ENCODE data around the gene GLI3. TPM values are rescaled to one million over a fixed set of nuclear protein-coding genes. Genes with fewer than 3 reads are reported as not detected.

Gene GLI3
- total RNA-seq, 2 experiments from 2014 or later: 0.28 to 0.36 TPM

DNA sequence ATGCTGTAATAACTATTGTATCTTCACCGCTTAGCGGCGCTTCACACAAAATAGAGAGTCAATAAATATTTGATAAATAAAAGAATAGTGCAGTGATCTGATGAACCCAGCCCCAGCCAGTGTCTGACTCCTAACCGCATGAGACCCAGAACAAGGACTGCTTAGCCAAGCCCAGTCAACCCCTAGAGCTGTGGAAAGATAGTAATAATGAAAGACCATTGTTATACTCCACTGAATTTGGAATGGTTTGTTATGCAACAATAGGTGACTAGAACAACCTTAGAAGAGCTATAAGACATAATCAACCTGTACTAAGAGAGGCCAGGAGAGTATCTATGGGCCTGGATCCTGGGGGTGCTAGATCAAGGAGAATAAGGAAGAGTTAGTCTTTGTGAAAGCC is 303.6 kb downstream of the GLI3 start:
- POLR2A ChIA-PET: no interaction called here
- Histone ChIP-seq H3K27me3 (ENCODE audit: control insufficient read depth in 1 of 2, insufficient read depth in 2 of 2, low read length in 2 of 2) (peaks cover 0 to 4% of the 10 kb centered on the region in 2 experiments), H3K36me3 (ENCODE audit: insufficient read depth, low read length) (no peaks in the 10 kb centered on the region), H3K4me1 (ENCODE audit: insufficient read depth, low read length) (no peaks in the 10 kb centered on the region), H3K4me3 (ENCODE audit: low read length) (no peak overlapping the region), H3K27ac (ENCODE audit: low read depth in 1 of 2, low read length in 2 of 2) (no peak overlapping the region), H3K9me3 (ENCODE audit: control insufficient read depth in 1 of 2, insufficient read depth in 1 of 2, low read length in 2 of 2) (no peaks in the 10 kb centered on the region)
- no peaks in the 10 kb centered on the region for H3K36me3 Mint-ChIP-seq (ENCODE audit: low read depth)
- peaks cover 14% of the 10 kb centered on the region for H3K27me3 Mint-ChIP-seq
- TF ChIP-seq, protein P1, sequence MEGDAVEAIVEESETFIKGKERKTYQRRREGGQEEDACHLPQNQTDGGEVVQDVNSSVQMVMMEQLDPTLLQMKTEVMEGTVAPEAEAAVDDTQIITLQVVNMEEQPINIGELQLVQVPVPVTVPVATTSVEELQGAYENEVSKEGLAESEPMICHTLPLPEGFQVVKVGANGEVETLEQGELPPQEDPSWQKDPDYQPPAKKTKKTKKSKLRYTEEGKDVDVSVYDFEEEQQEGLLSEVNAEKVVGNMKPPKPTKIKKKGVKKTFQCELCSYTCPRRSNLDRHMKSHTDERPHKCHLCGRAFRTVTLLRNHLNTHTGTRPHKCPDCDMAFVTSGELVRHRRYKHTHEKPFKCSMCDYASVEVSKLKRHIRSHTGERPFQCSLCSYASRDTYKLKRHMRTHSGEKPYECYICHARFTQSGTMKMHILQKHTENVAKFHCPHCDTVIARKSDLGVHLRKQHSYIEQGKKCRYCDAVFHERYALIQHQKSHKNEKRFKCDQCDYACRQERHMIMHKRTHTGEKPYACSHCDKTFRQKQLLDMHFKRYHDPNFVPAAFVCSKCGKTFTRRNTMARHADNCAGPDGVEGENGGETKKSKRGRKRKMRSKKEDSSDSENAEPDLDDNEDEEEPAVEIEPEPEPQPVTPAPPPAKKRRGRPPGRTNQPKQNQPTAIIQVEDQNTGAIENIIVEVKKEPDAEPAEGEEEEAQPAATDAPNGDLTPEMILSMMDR (IDR thresholded peaks at IDR 0.05): no peak
- intact Hi-C loops (cut with DNase I, micrococcal nuclease): no loop called here
- H3K9me3 Mint-ChIP-seq: no peaks in the 10 kb centered on the region
- H3K4me1 Mint-ChIP-seq (ENCODE audit: low read depth): no peaks in the 10 kb centered on the region
- H3K4me3 Mint-ChIP-seq: no peak overlapping the region
- CTCF ChIA-PET: no interaction called here
- no peak for DNase-seq
- no peak for ATAC-seq (ENCODE audit: poor library complexity)
- no peak overlapping the region for H3K27ac Mint-ChIP-seq

DNA sequence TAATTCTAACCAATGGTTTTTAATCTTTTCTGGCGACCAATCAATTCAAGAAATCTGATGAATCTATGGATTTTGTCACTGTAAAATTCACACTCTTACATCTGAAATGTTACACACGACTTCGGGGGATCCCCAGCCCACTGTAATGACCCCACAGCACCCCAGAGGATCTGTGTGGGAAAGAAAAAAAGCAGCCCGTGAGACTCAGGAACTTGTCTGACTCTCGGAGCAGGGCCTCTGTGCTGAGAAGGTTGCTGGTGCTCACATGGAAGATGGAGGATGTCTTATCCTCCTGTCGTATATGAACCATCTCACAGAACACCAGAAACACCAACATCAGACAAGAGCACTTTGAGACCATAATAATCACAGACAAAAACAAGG is 305.8 kb downstream of the GLI3 start:
- no peak overlapping the region for H3K27ac ChIP-seq (ENCODE audit: low read depth in 1 of 2, low read length in 2 of 2)
- Mint-ChIP-seq H3K27ac (no peak overlapping the region), H3K4me3 (no peak overlapping the region), H3K36me3 (ENCODE audit: low read depth) (no peaks in the 10 kb centered on the region), H3K4me1 (ENCODE audit: low read depth) (no peaks in the 10 kb centered on the region), H3K27me3 (peaks cover 15% of the 10 kb centered on the region), H3K9me3 (no peaks in the 10 kb centered on the region)
- ATAC-seq (ENCODE audit: poor library complexity) (no peak), DNase-seq (no peak)
- CTCF ChIA-PET: no interaction called here
- H3K36me3 ChIP-seq (ENCODE audit: insufficient read depth, low read length): no peaks in the 10 kb centered on the region
- H3K27me3 ChIP-seq (ENCODE audit: control insufficient read depth in 1 of 2, insufficient read depth in 2 of 2, low read length in 2 of 2): peaks cover 0 to 4% of the 10 kb centered on the region in 2 experiments
- H3K4me3 ChIP-seq (ENCODE audit: low read length): no peak overlapping the region
- H3K9me3 ChIP-seq (ENCODE audit: control insufficient read depth in 1 of 2, insufficient read depth in 1 of 2, low read length in 2 of 2): no peaks in the 10 kb centered on the region
- H3K4me1 ChIP-seq (ENCODE audit: insufficient read depth, low read length): no peaks in the 10 kb centered on the region
- intact Hi-C loops (cut with DNase I, micrococcal nuclease): no loop called here
- POLR2A ChIA-PET: no interaction called here
- TF ChIP-seq, protein P1 (IDR thresholded peaks at IDR 0.05): no peak

DNA sequence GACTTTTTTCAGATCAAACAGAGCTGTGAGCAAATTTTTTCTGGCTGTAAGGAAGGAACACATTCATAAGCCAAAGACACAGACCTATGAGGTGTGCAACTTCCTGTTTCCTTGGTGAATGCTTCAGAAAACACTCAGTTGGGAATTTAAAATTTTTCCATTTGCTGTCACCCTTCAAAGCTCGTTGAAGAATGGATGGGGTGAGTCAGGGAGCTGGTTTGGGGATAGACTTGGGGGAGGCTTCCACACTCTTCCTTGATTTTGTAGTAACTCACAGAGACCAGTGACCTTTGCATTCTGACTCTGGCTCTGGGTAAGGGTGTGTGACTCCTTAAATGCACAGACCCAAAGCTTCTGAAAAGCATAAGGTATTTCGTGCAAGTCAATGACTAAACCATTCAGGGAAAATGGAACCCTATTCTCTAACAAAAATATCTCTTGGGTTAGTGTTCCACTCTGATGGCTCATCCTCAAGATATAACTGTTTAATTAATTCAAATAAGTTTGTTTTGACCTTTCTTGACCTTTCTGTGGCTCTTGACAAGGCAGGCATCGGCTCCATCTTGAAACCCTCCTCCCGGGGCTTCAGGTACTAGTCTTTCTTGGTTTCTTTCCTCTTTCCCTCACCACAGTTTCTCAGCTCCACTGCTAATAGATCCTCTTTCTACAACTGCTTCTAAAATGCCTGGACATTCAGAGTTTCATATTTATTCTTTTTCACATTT is 306.3 kb downstream of the GLI3 start:
- TF ChIP-seq, protein P1 (IDR thresholded peaks at IDR 0.05): no peak
- no peaks in the 10 kb centered on the region for H3K9me3 ChIP-seq (ENCODE audit: control insufficient read depth in 1 of 2, insufficient read depth in 1 of 2, low read length in 2 of 2)
- ATAC-seq (ENCODE audit: poor library complexity): no peak
- intact Hi-C loops (cut with DNase I, micrococcal nuclease): no loop called here
- peaks cover 0 to 4% of the 10 kb centered on the region in 2 experiments for H3K27me3 ChIP-seq (ENCODE audit: control insufficient read depth in 1 of 2, insufficient read depth in 2 of 2, low read length in 2 of 2)
- no peak for DNase-seq
- no peaks in the 10 kb centered on the region for H3K4me1 ChIP-seq (ENCODE audit: insufficient read depth, low read length)
- no peak overlapping the region for H3K27ac Mint-ChIP-seq
- H3K36me3 ChIP-seq (ENCODE audit: insufficient read depth, low read length): no peaks in the 10 kb centered on the region
- ChIA-PET CTCF (no interaction called here), POLR2A (no interaction called here)
- H3K4me3 Mint-ChIP-seq: no peak overlapping the region
- H3K4me3 ChIP-seq (ENCODE audit: low read length): no peak overlapping the region
- no peaks in the 10 kb centered on the region for H3K9me3 Mint-ChIP-seq
- no peak overlapping the region for H3K27ac ChIP-seq (ENCODE audit: low read depth in 1 of 2, low read length in 2 of 2)
- peaks cover 11% of the 10 kb centered on the region for H3K27me3 Mint-ChIP-seq
- no peaks in the 10 kb centered on the region for H3K4me1 Mint-ChIP-seq (ENCODE audit: low read depth)
- H3K36me3 Mint-ChIP-seq (ENCODE audit: low read depth): no peaks in the 10 kb centered on the region
